GM21515 (cell line): Measurements from ENCODE around the gene NUDT3.
"Not testable (repeated sequence)": the region's sequence is repeated elsewhere in the genome, so short reads cannot be mapped to it uniquely, and the experiment has no call there.

Experiments used
- ATAC-seq: cut with Tn5 transposase; IDR thresholded peaks from one replicate; pipeline ENCODE4 v1.9.1; 2021; ENCODE audit not compliant: unreplicated experiment

The NUDT3 gene

DNA sequence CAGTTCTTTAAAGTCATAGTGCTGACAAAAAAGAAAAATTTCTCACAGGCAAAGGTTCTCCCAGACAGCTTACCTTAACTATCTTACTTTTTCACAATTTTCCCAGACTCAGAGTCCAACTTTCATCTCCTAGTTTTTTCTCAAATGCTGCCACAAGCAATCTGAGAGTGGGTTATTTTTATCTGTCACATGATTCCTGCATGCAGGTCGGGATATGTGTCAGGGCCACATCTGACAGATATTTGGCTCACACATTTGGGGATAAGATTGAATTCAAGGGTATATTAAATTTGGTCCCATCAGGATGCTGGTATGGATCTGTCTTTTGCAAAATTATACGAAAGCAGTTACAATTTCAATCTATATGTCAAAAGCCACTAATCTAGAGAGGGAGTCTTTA, 93.5 kb downstream of the NUDT3 start:
- ATAC-seq: no peak

DNA sequence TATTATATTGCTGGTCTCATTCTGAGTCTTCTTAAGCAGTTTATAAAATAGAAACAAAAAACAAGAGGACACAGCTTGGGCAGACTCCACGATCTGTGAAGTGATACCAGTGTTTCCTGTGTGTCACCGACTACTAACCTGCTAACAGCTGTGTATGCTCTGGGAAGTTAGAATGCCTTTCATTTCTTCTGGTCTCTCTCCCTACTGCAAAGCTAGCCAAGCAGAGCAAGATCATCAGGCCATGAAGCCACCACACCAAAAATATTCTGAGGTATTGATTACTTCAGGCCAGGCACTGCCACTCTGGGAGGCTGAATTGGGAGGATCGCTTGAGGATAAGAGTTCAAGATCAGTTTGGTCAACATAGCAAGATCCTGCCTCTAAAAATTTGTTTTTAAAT, 96.7 kb downstream of the NUDT3 start:
- peak; percentile 86 for ATAC-seq

DNA sequence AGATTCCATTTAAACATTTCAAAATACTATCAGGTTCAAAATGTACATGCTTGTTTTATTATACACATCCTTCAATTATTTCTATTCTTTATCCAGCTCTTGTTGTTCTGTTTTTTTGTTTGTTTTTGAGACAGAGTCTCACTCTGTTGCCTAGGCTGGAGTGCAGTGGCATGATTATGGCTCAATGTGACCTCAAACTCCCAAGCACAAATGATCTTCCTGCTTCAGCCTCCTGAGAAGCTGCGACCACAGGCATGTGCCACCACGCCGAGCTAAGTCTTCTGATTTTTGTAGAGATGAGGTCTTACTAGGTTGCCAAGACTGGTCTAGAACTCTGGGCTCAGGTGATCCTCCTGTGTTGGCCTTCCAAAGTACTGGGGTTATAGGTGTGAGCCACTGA, 99.5 kb downstream of the NUDT3 start:
- ATAC-seq: no peak

DNA sequence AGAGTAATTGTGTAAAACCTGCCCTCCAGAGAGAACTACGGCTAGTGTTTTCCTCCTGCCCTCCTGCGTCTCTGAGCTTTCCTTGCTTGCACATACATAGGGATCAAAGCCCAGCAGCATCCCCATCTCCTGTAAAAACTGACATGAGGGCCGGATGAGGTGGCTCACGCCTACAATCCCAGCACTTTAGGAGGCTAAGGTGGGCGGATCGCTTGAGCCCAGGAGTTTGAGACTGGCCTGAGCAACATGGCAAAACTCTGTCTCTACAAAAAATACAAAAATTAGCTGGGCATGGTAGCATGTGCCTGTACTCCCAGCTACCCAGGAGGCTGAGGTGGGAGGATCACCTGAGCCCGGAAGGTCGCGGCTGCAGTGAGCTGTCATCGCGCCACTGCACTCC, 103.3 kb downstream of the NUDT3 start:
- ATAC-seq: no peak

DNA sequence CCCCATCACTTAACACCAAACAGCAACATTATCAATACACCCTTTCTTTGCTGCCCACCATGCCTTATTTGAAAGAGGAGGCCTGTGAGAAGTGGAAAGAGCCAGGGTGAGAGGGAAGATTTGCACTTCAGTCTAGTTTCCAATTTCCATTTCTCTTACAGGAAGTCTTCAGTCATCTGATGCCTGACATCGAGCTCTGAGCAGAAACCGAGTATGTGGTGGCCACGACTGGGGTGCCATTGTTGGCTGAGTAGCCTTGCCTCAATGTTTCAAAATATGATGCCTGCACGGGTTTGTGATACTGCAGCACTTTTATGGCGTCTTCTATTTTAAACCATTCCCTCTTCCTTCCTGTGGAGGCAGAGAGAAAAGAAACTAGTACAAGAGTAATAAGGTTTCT, 103.9 kb downstream of the NUDT3 start:
- no peak for ATAC-seq

DNA sequence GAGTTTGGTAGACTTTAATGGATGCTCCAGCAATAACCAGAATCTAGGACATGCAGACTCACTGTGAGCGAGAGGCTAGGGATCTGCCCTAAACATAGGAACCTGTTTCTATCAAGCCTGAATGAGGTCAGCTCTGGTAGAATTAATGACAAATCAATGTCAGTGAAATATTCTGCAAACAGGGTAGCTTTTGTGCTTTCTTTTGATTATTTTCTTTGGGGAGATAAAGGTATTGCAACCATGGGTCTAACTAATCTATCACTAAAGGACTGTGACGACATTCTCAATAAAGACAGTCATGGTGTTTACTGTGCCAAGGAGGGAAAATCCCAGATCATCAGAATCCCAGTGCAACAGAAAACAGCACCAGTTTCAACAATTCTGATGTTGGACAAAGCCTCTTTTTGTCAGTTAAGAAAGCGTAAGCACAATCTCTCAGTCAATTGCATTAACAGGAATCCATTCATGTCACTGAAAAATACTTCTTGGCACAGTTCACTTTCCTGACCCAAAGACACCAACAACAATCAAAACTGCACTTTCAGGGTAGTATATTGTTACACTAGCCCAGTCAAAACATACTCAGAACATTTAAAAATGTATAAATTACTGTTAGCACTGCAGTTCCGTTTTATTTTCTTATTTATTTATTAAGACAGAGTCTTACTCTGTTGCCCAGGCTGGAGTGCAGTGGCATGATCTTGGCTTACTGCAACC, 106.9 kb downstream of the NUDT3 start:
- ATAC-seq: no peak

DNA sequence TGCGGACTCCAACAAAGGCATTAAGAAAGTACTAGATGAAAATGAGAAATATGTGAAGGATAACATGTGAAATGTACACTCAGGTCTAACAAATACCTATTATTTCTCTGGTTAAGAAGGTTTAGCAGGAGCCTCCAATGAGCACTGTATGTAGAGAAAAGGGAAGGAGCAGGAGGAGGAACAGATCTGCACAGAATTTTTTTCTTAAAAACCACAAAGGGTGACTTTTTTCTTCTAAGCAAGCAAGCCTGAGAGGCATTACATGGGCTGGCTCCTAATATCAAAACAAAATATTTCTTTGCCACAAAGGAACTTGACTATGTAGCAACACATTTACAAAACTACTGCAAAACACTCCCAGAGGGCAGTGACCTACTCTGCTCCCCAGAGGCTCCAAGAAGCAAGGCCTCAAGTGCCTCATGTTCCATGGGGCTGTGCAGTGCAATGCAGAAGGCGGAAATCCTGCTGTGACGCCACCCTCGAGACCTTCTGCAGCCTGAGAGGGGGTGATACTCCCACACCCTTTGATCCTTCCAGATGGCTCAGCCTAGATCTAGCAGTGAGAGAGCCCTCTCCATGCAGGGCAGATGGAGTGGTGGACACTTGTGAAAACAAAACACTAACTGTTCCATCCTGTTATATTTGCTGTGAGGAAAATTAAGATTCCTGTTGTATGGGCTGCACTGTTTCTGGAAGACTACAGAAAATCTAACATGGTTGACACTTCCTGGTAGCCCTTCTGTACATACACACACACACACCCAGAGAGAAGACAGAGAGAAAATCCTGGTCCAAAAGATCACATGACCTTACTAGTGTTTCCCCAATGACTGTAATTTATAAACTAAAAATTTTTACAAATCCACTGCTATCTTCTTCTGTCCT, 107.7 kb downstream of the NUDT3 start:
- no peak for ATAC-seq

DNA sequence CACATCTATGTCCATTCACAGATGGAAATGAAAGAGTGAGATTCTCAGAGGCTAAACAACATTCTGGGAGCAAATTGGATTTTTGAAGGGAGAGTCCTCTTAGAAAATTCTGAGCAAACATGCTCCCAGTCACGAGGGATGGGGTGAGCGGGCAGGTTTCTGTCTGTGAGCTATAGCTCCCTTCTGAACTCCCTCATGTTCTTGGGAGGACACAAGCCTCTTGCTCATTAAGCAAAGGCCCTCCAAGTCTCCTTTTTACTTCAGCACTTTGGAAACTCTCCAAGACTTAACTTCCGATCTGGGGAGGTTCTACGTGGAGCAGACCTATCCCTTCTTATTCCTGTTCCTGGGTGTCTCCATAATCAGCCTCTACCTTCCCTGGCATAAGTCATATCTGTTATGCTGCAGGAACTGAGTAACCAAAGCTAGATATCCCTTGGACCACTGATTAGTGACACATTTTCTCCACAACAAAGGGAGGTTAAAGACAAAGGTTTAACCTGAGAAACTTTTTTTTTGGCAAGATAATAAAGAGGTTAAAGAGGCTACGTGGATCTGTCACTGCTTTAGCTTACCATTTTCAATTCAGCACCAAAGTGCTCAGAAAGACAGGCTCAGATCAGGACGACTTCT, 110.7 kb downstream of the NUDT3 start:
- ATAC-seq: no peak

DNA sequence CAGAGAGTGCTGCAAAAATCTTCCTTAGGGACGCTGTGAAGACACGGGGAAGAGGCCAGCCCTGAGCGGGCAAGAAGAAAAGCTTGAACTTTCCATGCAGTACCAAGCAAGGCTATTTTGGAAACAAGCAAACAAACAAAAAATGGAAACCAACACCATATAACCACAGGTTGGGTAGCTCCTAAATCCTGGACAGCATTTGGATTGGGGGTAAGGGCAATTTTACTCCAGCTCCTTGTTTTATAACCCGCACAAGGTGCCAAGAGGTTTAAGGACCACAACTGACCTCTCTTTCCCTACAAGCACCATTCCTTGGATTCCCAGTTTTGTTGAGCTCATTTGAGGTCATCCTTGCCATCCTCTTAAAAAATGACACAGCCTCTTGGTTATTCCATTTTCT, 112.3 kb downstream of the NUDT3 start:
- ATAC-seq: no peak

DNA sequence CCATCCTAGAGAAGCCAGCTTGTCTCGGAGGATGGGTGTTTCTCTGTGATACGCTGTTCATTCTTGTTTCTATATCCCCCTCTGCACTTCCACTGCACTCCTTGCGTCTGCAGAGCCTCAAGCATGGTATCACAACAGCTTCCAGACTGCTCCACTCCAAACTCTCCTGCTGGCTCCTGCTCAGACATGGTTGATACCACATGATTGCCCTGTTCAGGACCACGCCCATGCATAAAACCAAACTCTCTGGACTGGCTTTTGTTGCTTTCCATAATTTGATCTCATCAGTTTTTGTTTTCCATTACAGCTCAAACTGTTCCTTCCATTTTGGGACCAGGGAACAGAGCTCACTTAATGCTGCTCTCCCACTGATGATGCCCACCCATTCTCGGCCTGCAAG, 113.6 kb downstream of the NUDT3 start:
- ATAC-seq: no peak

DNA sequence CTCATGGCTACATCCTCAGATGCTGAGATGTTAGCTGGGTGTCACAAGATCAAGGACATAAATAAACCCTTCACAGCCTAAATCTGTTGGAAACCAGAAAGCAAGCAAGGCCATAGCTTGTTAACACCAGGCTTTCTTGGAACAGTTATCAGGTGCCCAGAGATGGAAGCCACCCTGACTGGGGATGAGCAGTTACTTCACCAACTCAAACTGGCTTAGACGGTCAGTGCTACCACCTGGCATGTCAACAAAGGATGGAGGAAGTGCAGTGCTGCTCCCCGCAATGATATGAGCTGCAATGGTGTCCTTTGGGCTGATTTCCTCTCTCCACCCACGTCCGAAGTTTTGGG, 114.7 kb downstream of the NUDT3 start:
- ATAC-seq: no peak

DNA sequence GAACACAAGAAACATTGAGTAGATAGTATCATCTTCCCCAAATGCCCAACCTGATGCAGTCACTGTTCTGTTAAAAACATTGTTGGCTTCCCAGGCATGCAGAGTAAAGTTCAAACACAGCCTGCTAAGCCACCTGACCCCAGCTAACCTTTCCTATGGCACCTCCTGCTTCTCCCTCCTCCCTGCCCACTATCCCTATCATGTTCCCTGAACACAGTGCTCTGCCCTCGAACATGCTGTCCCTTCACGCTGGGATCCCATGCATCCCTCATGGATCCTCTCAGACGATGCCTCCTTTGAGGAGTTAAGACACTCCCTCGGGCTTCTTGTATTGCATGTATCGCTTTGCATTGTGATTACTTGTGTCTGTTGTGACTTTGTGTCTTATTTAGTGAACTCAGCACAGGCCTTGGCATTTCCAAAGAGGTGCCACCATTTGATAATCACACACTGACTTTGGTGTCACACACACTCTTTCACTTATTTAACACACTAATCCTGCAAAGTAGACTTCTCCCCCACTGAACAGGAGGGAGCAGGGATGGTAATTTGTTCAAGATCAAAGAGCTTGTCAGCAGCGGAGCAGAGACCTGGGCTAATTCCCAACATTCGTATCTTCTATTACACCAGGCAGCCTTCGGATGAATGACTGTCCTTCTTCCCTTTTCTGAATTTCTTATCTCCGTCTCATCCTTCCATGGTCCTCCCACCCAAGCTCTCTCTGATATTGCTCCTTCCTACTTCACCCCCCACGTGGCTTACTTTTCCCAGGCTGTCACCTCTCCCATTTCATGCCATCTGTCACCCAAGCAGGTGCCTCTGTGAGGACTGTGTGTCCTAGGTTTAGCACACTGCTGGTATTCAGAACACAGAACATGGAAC, 115.3 kb downstream of the NUDT3 start:
- no peak for ATAC-seq

DNA sequence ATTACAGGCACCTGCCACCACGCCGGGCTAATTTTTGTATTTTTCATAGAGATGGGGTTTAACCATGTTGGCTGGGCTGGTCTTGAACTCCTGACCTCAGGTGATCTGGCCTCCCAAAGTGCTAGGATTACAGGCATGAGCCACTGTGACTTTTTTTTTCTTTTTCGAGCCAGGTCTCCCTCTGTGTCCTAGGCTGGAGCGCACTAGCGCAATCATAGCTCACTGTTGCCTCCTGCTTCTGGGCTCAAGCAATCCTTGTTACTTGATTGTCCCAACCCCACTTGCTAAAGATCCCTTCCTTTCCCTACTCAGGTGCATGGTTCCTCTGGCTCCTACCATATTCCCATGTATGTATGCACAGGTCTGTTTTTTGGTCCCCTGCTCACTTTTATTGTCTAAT, 116.3 kb downstream of the NUDT3 start:
- ATAC-seq: no peak

DNA sequence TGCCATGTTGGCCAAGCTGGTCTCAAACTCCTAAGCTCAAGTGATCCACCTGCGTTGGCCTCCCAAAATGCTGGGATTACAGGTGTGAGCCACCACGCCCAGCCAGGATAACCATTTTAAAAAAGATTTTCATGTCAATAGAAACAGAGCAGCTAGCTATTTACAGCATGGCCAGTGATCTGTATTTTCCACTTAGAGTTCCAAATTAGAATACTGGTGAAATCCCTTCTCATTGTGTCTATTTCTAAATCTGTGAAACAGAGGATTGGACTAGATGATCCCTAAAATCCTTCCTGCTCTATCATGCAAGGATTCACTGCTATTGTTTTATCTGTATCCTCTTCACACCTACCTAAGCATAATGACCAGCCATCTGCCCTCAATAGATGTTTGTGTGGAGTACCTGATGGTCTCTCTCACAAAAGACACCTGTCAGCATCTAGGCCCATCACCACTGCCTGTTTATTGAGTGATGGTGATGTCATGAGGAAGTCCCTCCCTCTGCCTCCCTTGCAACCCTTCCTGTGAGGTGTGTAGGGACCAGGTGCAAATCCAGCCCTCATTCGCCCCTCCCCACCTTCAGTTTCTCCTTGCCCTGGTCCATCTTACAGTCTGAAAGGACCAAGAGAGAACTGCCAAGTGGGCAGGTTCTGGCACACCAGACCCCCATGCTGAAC, 117.2 kb downstream of the NUDT3 start:
- no peak for ATAC-seq

DNA sequence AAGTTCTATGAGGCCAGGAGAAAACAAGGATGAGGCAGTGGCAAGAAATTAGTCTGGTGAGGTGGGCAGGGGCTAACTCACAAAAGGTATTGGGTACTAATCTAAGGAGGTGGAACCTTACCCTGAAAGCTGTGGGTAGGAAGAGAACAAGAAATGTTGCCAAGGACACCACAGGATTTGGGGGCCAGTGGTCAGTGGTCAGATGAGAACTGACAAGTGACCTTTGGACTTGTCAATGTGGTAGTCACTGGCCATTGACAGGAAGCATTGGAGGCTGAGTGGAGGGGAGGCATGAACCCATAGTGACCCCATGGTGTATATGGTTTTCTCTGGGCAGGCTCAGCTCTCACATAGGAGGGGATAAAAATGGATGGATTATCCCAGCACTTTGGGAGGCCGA, 118.3 kb downstream of the NUDT3 start:
- ATAC-seq: no peak

DNA sequence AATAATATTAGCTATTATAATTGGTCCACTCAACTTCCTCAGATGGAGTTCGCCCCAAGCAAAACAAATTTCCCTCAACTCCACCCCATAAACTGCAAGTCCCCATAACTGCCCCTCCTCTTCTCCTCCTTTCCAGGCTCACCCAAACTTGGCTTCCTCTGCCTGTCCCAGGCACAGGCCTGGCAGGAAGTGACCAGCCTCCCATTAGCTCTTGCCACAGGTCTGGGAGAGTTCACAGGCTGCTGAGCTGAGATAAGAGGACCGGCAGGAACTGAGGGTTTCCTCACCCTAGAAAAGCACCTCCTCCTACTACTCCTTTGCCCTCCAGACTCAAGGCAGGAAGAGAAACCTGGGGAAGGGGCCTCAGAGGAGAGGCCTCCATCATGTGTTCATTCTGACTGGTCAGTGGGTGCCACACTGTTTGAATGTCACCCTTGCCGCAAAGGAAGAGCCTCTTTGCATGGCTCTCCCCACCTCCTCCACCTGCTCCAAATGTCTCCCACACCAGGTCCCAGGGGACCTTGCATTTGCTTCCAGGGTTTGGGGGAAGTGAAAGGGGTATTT, 119.1 kb downstream of the NUDT3 start:
- ATAC-seq: no peak

DNA sequence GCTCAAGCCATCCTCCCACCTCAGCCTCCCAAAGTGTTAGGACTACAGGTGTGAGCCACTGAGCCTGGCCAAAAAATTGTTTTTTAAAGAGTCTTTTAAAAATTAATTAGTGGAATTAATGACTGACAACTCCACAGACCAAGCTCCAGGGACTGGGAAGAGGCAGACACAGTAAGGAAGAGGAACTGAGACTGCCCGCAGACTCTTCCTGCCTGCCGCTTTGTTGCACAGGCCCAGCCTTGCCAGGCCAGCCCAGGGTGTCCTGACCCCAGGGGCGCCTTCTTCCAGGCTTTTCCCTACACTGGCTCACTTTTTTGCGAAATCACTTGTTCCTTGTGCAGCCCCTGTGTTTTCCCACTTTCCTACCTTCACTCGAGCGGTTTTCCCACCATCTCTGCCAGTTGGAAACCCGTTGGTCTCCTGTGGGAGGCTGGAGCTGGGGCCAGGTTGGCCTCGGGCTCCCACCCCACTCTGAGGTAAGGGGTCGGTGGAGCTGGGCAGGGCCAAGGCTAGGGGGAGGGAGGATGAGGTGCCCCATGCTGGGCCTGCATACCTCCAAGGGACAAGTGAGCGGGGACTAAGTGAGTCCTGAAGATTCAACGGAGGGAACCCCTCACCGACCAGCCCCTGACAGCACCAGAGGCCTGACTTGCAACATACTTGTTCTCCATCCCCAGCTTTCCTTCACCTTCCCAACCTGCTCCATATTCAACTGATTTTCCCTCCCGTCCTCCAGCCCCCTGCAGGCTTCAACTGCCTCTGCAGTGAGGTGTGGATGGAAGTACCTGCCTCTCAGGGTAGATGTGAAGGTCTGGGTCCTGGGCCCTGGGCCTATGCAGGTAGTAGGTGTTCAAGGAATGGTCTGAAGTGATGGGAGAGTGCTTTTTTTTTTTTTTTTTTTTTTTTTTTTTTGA, 120.2 kb downstream of the NUDT3 start:
- no peak for ATAC-seq

DNA sequence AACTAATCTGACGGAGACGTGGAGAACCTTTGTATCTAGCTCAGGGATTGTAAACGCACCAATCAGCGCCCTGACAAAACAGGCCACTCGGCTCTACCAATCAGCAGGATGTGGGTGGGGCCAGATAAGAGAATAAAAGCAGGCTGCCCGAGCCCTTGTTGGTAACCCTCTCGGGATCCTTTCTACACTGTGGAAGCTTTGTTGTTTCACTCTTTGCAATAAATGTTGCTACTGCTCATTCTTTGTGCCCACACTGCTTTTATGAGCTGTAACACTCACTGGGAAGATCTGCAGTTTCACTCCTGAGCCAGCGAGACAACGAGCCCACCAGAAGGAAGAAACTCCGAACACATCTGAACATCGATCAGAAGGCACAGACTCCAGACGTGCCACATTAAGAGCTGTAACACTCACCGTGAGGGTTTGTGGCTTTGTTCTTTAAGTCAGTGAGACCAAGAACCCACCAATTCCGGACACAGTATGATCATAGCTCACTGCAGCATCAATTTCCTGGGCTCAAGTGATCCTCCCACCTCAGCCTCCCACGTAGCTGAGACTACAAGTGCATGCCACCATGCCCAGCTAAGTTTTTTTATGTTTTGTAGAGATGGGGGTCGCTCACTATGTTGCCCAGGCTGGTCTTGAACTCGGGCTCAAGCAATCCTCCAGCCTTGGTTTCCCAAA, 122.7 kb downstream of the NUDT3 start:
- ATAC-seq: not testable (repeated sequence)

DNA sequence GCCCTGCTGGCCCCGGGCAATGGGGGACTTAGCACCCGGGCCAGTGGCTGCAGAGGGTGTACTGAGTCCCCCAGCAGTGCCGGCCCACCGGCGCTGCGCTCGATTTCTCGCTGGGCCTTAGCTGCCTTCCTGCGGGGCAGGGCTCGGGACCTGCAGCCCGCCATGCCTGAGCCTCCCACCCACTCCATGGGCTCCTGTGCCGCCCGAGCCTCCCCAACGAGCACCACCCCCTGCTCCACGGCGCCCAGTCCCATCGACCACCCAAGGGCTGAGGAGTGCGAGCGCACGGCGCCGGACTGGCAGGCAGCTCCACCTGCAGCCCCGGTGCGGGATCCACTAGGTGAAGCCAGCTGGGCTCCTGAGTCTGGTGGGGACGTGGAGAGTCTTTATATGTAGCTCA, 123.3 kb downstream of the NUDT3 start:
- not testable (repeated sequence) for ATAC-seq
